Liver (tissue), 2 donors: ENCODE data around the gene ARHGEF10L.

ENCODE experiments used
- TF ChIP-seq, protein P1 (sequence below): fragments of 150-350 bp; IDR thresholded peaks from 2 replicates; pipeline ENCODE4 v1.5.1; 2017; ENCODE audit warnings: improper control_type of control experiment, low read depth, low read length; ENCODE audit not compliant: missing input control
- TF ChIP-seq, protein P2 (sequence below): IDR thresholded peaks from 2 replicates; pipeline ENCODE4 v1.6.1; 2016; ENCODE audit warnings: antibody characterized with exemption, mild to moderate bottlenecking
- donor health status: healthy.

DNA sequence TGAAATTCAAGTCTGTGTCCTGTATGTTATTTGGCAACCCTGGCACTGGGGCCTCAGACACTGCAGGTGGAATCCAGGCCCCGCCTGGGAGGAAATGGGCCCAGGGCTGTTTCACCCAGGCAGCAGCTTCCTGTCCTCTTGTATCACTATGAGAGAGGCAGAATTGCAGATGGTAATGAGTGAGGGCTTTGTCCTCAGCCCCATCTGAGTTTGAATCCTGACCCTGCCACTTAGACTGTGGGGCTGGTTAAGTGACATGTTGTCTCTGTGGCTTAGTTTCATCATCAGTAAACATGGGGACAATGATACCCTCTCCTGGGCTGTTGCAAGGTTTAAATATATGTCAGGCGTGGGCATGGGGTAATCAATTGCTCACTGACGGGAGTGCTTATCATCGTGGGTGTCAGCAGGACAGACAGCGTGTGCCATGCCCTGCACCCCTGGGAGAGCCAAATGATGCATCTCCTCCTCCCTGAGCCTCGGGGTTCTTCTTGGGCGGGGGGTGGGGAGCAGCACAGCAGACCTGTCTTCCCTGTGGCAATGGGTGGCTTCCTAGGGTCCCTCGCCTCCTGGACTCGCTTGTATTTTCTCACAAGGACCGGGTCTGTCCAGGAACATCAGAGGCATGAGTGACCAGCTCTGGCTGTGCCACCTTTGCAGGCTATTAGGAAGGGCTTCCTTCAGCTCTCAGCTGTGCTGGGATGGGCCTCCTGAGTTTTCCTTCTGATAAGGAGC lies 42.1 kb downstream of the ARHGEF10L start:
- TF ChIP-seq, protein P1, sequence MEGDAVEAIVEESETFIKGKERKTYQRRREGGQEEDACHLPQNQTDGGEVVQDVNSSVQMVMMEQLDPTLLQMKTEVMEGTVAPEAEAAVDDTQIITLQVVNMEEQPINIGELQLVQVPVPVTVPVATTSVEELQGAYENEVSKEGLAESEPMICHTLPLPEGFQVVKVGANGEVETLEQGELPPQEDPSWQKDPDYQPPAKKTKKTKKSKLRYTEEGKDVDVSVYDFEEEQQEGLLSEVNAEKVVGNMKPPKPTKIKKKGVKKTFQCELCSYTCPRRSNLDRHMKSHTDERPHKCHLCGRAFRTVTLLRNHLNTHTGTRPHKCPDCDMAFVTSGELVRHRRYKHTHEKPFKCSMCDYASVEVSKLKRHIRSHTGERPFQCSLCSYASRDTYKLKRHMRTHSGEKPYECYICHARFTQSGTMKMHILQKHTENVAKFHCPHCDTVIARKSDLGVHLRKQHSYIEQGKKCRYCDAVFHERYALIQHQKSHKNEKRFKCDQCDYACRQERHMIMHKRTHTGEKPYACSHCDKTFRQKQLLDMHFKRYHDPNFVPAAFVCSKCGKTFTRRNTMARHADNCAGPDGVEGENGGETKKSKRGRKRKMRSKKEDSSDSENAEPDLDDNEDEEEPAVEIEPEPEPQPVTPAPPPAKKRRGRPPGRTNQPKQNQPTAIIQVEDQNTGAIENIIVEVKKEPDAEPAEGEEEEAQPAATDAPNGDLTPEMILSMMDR = no peak
- TF ChIP-seq, protein P2, sequence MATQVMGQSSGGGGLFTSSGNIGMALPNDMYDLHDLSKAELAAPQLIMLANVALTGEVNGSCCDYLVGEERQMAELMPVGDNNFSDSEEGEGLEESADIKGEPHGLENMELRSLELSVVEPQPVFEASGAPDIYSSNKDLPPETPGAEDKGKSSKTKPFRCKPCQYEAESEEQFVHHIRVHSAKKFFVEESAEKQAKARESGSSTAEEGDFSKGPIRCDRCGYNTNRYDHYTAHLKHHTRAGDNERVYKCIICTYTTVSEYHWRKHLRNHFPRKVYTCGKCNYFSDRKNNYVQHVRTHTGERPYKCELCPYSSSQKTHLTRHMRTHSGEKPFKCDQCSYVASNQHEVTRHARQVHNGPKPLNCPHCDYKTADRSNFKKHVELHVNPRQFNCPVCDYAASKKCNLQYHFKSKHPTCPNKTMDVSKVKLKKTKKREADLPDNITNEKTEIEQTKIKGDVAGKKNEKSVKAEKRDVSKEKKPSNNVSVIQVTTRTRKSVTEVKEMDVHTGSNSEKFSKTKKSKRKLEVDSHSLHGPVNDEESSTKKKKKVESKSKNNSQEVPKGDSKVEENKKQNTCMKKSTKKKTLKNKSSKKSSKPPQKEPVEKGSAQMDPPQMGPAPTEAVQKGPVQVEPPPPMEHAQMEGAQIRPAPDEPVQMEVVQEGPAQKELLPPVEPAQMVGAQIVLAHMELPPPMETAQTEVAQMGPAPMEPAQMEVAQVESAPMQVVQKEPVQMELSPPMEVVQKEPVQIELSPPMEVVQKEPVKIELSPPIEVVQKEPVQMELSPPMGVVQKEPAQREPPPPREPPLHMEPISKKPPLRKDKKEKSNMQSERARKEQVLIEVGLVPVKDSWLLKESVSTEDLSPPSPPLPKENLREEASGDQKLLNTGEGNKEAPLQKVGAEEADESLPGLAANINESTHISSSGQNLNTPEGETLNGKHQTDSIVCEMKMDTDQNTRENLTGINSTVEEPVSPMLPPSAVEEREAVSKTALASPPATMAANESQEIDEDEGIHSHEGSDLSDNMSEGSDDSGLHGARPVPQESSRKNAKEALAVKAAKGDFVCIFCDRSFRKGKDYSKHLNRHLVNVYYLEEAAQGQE = peak; percentile 91
